ENCODE measurements around the gene LRRTM3. TPM values are rescaled to one million over a fixed set of nuclear protein-coding genes. Genes with fewer than 3 reads are reported as not detected.

LRRTM3 gene
- total RNA-seq, 2 experiments from 2014 or later: not detected

DNA sequence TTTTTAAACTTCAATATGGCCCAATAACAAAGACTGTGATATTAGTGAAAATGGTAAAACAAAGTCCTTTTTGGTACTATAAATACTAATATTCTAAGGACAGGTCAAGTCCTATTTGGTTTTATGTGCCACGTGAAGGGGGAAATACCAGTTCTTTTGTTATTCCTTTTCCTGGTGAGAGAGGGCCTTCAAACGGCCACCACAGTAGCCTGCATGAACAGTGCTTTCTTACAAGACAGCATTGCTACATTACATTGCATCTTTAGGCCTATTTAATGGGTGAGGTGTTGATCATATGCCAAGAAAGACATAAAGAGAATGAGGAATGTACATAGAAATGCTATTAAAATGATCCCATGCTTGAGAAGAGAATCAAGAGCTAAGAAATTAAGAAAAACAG lies 214.8 kb downstream of the LRRTM3 start:
- Mint-ChIP-seq H3K27ac (no peak overlapping the region), H3K4me1 (ENCODE audit: low read depth) (no peaks in the 10 kb centered on the region), H3K36me3 (ENCODE audit: low read depth) (no peaks in the 10 kb centered on the region), H3K27me3 (no peaks in the 10 kb centered on the region), H3K4me3 (no peak overlapping the region), H3K9me3 (peaks cover 5% of the 10 kb centered on the region)
- TF ChIP-seq, protein P1, sequence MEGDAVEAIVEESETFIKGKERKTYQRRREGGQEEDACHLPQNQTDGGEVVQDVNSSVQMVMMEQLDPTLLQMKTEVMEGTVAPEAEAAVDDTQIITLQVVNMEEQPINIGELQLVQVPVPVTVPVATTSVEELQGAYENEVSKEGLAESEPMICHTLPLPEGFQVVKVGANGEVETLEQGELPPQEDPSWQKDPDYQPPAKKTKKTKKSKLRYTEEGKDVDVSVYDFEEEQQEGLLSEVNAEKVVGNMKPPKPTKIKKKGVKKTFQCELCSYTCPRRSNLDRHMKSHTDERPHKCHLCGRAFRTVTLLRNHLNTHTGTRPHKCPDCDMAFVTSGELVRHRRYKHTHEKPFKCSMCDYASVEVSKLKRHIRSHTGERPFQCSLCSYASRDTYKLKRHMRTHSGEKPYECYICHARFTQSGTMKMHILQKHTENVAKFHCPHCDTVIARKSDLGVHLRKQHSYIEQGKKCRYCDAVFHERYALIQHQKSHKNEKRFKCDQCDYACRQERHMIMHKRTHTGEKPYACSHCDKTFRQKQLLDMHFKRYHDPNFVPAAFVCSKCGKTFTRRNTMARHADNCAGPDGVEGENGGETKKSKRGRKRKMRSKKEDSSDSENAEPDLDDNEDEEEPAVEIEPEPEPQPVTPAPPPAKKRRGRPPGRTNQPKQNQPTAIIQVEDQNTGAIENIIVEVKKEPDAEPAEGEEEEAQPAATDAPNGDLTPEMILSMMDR (IDR thresholded peaks at IDR 0.05): no peak
- ATAC-seq: no peak
- no peak for DNase-seq
- ChIA-PET POLR2A (no interaction called here), CTCF (no interaction called here)
- intact Hi-C loops (cut with micrococcal nuclease): no loop called here

DNA sequence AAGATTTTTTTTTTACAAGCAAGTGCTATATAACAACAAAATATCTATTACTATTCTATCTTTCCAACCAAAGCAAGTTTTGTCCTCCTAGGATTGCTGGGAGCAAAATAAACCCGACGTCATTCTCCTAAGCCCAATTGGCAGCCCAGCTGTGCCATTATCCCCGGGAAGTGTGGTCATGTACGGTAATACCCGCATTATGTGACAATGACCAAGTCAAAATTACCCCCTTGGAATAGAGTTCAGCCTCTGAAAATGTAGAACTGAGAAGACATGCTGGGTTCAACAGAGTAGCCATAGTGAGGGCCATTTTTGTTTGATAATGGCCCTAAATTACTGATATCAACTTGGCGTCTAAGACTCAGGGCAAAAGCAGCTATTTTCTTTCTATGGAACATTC lies 215.5 kb downstream of the LRRTM3 start:
- H3K36me3 Mint-ChIP-seq (ENCODE audit: low read depth): no peaks in the 10 kb centered on the region
- no peak for DNase-seq
- intact Hi-C loops (cut with micrococcal nuclease): no loop called here
- H3K4me3 Mint-ChIP-seq: no peak overlapping the region
- H3K4me1 Mint-ChIP-seq (ENCODE audit: low read depth): no peaks in the 10 kb centered on the region
- H3K27me3 Mint-ChIP-seq: no peaks in the 10 kb centered on the region
- TF ChIP-seq, protein P1 (IDR thresholded peaks at IDR 0.05): no peak
- H3K27ac Mint-ChIP-seq: no peak overlapping the region
- ATAC-seq: no peak
- peaks cover 5% of the 10 kb centered on the region for H3K9me3 Mint-ChIP-seq
- POLR2A ChIA-PET: no interaction called here
- CTCF ChIA-PET: no interaction called here

DNA sequence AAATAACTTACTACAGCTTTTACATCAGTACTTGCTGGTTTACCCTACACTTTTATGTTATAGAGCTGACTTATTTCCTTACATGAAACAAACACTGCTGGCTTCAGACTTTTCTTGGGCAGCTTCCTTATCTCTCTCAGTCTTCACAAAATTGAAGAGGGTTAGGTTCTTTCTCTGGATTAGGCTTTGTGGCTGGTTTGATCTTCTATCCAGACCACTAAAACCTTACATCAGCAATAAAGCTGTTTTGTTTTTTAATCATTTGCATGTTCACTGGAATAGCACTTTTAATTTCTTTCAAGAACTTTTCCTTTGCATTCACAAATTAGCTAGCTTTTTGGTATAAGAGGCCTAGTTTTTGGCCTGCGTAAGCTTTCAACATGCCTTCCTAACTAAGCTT lies 218.7 kb downstream of the LRRTM3 start:
- TF ChIP-seq, protein P1 (IDR thresholded peaks at IDR 0.05): no peak
- Mint-ChIP-seq H3K36me3 (ENCODE audit: low read depth) (no peaks in the 10 kb centered on the region), H3K4me3 (no peak overlapping the region), H3K27me3 (no peaks in the 10 kb centered on the region), H3K4me1 (ENCODE audit: low read depth) (no peaks in the 10 kb centered on the region), H3K27ac (no peak overlapping the region), H3K9me3 (peaks cover 5% of the 10 kb centered on the region)
- intact Hi-C loops (cut with micrococcal nuclease): no loop called here
- no peak for ATAC-seq
- DNase-seq: no peak
- ChIA-PET CTCF (no interaction called here), POLR2A (no interaction called here)

All from activated CD8-positive, alpha-beta T cell treated with anti-CD3 and anti-CD28 coated beads for 36 hours (primary cell).